GM12878 (cell line): ENCODE measurements around the gene GNPDA2. TPM values are rescaled to one million over a fixed set of nuclear protein-coding genes. Genes with fewer than 3 reads are reported as not detected.

Experiments
- ATAC-seq: fragments of 200-7000 bp; cut with Tn5 transposase; 3 replicates; pipeline ENCODE4 v1.9.1; 2020; ENCODE audit warnings: mild to moderate bottlenecking, moderate library complexity
- BruUV-seq: library from RNA; stranded (reverse); fragments of 400-500 nt; replicated peaks from 2 replicates; lab custom pipeline; 2021; lab: Mats Ljungman, UMichigan
- CTCF ChIA-PET: fragments of 300-600 bp; sonication (Branson Sonifier 250); formaldehyde crosslinking; extraction: SDS; loops from one replicate; lab custom pipeline; 2021; ENCODE audit warnings: inconsistent platforms; lab: Yijun Ruan, JAX
- POLR2A ChIA-PET: fragments of 350-600 bp; formaldehyde crosslinking; extraction: SDS; loops from one replicate; lab custom pipeline; 2021; ENCODE audit warnings: inconsistent platforms; lab: Charles Lee
- RAD21 ChIA-PET: fragments of 300-600 bp; sonication (Branson Sonifier 250); formaldehyde crosslinking; loops from one replicate; lab custom pipeline; 2023; ENCODE audit warnings: antibody characterized with exemption; ENCODE audit not compliant: unreplicated experiment; lab: Charles Lee
- SMC1A ChIA-PET: fragments of 300-600 bp; sonication (Branson Sonifier 250); formaldehyde crosslinking; loops from one replicate; lab custom pipeline; 2023; ENCODE audit not compliant: unreplicated experiment, uncharacterized antibody; lab: Charles Lee
- DNase-seq: peaks from one replicate; pipeline ENCODE4 v3.0.0-alpha.2; 2011; ENCODE audit warnings: low read depth, low spot score
- FAIRE-seq: peaks from 3 replicates; lab custom pipeline; 2011; peaks lifted over from hg19 to GRCh38; lab: Jason Lieb, UNC
- H2AFZ ChIP-seq: 2 replicates; pipeline ENCODE4 v1.6.0; 2011; ENCODE audit warnings: low read depth, low read length, control low read depth; ENCODE audit not compliant: control insufficient read depth
- H3K27ac ChIP-seq: 2 replicates; pipeline ENCODE4 v1.5.1; 2011; ENCODE audit warnings: control low read depth; ENCODE audit not compliant: control insufficient read depth, insufficient read depth
- H3K27me3 ChIP-seq, 2 experiments: replicated peaks in 1 of 2; 2 replicates each; pipeline versions ENCODE4 v1.6.0 to v1.6.1; 2011; ENCODE audit warnings: low read length in 1 of 2; ENCODE audit not compliant: control insufficient read depth in 2 of 2, insufficient read depth in 2 of 2
- H3K36me3 ChIP-seq, 2 experiments: 2 replicates each; pipeline ENCODE4 v1.5.1; 2011; ENCODE audit warnings: low read length in 1 of 2; ENCODE audit not compliant: control insufficient read depth in 2 of 2, insufficient read depth in 2 of 2
- H3K4me1 ChIP-seq: 2 replicates; pipeline ENCODE4 v1.6.1; 2011; ENCODE audit warnings: mild to moderate bottlenecking, low read length, moderate library complexity, mixed read lengths; ENCODE audit not compliant: control insufficient read depth, insufficient read depth
- H3K4me2 ChIP-seq: 2 replicates; pipeline ENCODE4 v1.6.0; 2011; ENCODE audit warnings: control low read depth; ENCODE audit not compliant: control insufficient read depth, insufficient read depth
- H3K4me3 ChIP-seq: fragments of 200-600 bp; sonication (generic); 2 replicates; pipeline ENCODE4 v1.5.1; 2016
- H3K79me2 ChIP-seq: 2 replicates; pipeline ENCODE4 v1.6.0; 2011; ENCODE audit warnings: low read length; ENCODE audit not compliant: control insufficient read depth, insufficient read depth
- H3K9ac ChIP-seq: 2 replicates; pipeline ENCODE4 v1.8.0; 2011; ENCODE audit warnings: low read length, control low read depth, mixed read lengths; ENCODE audit not compliant: control insufficient read depth, insufficient read depth
- H3K9me3 ChIP-seq: replicated peaks from 3 replicates; pipeline ENCODE4 v1.5.1; 2011; ENCODE audit warnings: mild to moderate bottlenecking, low read length; ENCODE audit not compliant: control insufficient read depth, insufficient read depth
- H4K20me1 ChIP-seq: 2 replicates; pipeline ENCODE4 v1.6.0; 2011; ENCODE audit not compliant: control insufficient read depth, insufficient read depth
- CBX5 ChIP-seq: sonication (generic); IDR thresholded peaks from 2 replicates; pipeline ENCODE4 v1.6.1; 2016; ENCODE audit warnings: low read depth, moderate library complexity, mild to moderate bottlenecking, inconsistent platforms
- CHD4 ChIP-seq: fragments of 200-600 bp; sonication (generic); IDR thresholded peaks from 2 replicates; pipeline ENCODE4 v1.6.1; 2016; ENCODE audit warnings: mild to moderate bottlenecking
- EP300 ChIP-seq, 2 experiments: fragments of 150-350 bp in 1 of 2; IDR thresholded peaks; 2 replicates each; pipeline ENCODE4 v1.6.1; 2011 to 2012; ENCODE audit warnings: low read depth in 2 of 2, low read length in 2 of 2, borderline replicate concordance in 1 of 2, improper control_type of control experiment in 1 of 2, inconsistent platforms in 1 of 2; ENCODE audit not compliant: control insufficient read depth in 1 of 2
- FOS ChIP-seq: IDR thresholded peaks from 3 replicates; pipeline ENCODE4 v1.6.1; 2011; ENCODE audit warnings: borderline replicate concordance; ENCODE audit not compliant: insufficient read length; ENCODE audit errors: extremely low read depth
- FOXM1 ChIP-seq: IDR thresholded peaks from 2 replicates; pipeline ENCODE4 v1.6.1; 2012; ENCODE audit warnings: low read depth, mild to moderate bottlenecking, inconsistent platforms, low read length, moderate library complexity
- GATAD2B ChIP-seq: fragments of 450-650 bp; conservative IDR thresholded peaks from 2 replicates; pipeline ENCODE4 v1.6.1; 2017; ENCODE audit warnings: low read depth, mild to moderate bottlenecking, moderate library complexity
- POLR2A ChIP-seq: IDR thresholded peaks from 2 replicates; pipeline ENCODE4 v1.6.1; 2011; ENCODE audit warnings: low read depth, mild to moderate bottlenecking, low read length
- SUZ12 ChIP-seq: fragments of 200-600 bp; sonication (generic); IDR thresholded peaks from one replicate; pipeline ENCODE4 v1.6.1; 2018; ENCODE audit warnings: antibody characterized with exemption, mild to moderate bottlenecking; ENCODE audit not compliant: unreplicated experiment
- WRNIP1 ChIP-seq: IDR thresholded peaks from 2 replicates; pipeline ENCODE4 v1.6.1; 2011; ENCODE audit warnings: low read depth, low read length, improper control_type of control experiment, borderline replicate concordance
- ZBED1 ChIP-seq: IDR thresholded peaks from 2 replicates; pipeline ENCODE4 v1.6.1; 2016; ENCODE audit warnings: borderline replicate concordance
- WGBS: methylation state at CpG from one replicate; pipeline ENCODE4 v1.1.6; 2016; ENCODE audit warnings: low lambda C conversion rate; ENCODE audit not compliant: insufficient replicate concordance, insufficient coverage; ENCODE audit errors: missing lambda C conversion rate; 5-methylcytosine and 5-hydroxymethylcytosine counted together
- in situ Hi-C: fragments of 300-500 bp; cut with MboI; formaldehyde crosslinking; loops from 9 replicates; pipeline ENCODE4 v1.14.3; 2018; ENCODE audit warnings: mixed read lengths
- intact Hi-C: fragments of 100-400 bp; cut with micrococcal nuclease; formaldehyde crosslinking; loops from one replicate; pipeline ENCODE4 v1.14.2; 2022; ENCODE audit not compliant: unreplicated experiment
- polyA plus RNA-seq, 11 experiments: library from polyadenylated mRNA; depleted of rRNA in 4 of 11; unstranded in 6 of 11; stranded (reverse) in 5 of 11; fragments of >200 nt; fragmentation: Nextera tagmentation in 4 of 11; fragmentation: Illumina TruSeq in 1 of 11; extraction: Ambion mirVana in 4 of 11; extraction: Trizol in 1 of 11; gene quantifications; 1 replicate in 1 of 11; 2 replicates in 10 of 11; pipeline versions ENCODE4 v1.2.1 to v1.2.3, GENCODE V29; 2011 to 2016; ENCODE audit warnings: inconsistent platforms in 2 of 11, missing spikeins in 2 of 11, low read depth in 1 of 11
- total RNA-seq, 4 experiments: library from RNA; depleted of rRNA in 3 of 4; stranded (reverse); fragments of >200 nt in 3 of 4; fragmentation: Illumina TruSeq in 1 of 4; extraction: Trizol in 1 of 4; gene quantifications; 2 replicates each; pipeline versions ENCODE4 v1.2.1 to v1.2.3, GENCODE V29; 2013 to 2021
- TF ChIP-seq, protein P1 (sequence below): fragments of 450-650 bp; conservative IDR thresholded peaks from 2 replicates; pipeline ENCODE4 v1.6.1; 2017; ENCODE audit warnings: mild to moderate bottlenecking, moderate library complexity
- TF ChIP-seq, protein P2 (sequence below): fragments of 450-650 bp; IDR thresholded peaks from 2 replicates; pipeline ENCODE4 v1.6.1; 2016; ENCODE audit warnings: mild to moderate bottlenecking
- TF ChIP-seq, protein P3 (sequence below): fragments of 450-650 bp; IDR thresholded peaks from 2 replicates; pipeline ENCODE4 v1.6.1; 2017; ENCODE audit warnings: mild to moderate bottlenecking, moderate library complexity

GNPDA2 gene
- total and polyA plus RNA-seq, 10 of the 15 experiments (the other 5 are each of a cell fraction or from before 2014, with no cell fraction given), result 16.7 to 45.8 (median 23.8) TPM

- in situ Hi-C loops, result no loop called here
- H3K36me3 ChIP-seq, result no peaks in the 10 kb centered on the region
- POLR2A ChIA-PET, result no interaction called here
- BruUV-seq, result no TSS peak
- no peaks in the 10 kb centered on the region for H4K20me1 ChIP-seq
- no peak overlapping the region for H3K4me3 ChIP-seq
- intact Hi-C loops, result no loop called here
- H3K79me2 ChIP-seq, result no peaks in the 10 kb centered on the region
- no peak for DNase-seq
- H3K4me2 ChIP-seq, result no peak overlapping the region
- CTCF ChIA-PET, result no interaction called here
- H3K27ac ChIP-seq, result no peak overlapping the region
- no peaks in the 10 kb centered on the region for H3K4me1 ChIP-seq
- no peak overlapping the region for H2AFZ ChIP-seq
- RAD21 ChIA-PET, result no interaction called here
- TF ChIP-seq FOXM1 (no peak), EP300 (IDR thresholded peaks at IDR 0.05; ENCODE audit: borderline replicate concordance in 1 of 2, control insufficient read depth in 1 of 2, low read depth in 2 of 2, low read length in 2 of 2) (no peak), CBX5 (no peak), POLR2A (no peak), GATAD2B (no peak), FOS (no peak), ZBED1 (no peak), CHD4 (no peak), SUZ12 (no peak), WRNIP1 (no peak)
- TF ChIP-seq, protein P1, sequence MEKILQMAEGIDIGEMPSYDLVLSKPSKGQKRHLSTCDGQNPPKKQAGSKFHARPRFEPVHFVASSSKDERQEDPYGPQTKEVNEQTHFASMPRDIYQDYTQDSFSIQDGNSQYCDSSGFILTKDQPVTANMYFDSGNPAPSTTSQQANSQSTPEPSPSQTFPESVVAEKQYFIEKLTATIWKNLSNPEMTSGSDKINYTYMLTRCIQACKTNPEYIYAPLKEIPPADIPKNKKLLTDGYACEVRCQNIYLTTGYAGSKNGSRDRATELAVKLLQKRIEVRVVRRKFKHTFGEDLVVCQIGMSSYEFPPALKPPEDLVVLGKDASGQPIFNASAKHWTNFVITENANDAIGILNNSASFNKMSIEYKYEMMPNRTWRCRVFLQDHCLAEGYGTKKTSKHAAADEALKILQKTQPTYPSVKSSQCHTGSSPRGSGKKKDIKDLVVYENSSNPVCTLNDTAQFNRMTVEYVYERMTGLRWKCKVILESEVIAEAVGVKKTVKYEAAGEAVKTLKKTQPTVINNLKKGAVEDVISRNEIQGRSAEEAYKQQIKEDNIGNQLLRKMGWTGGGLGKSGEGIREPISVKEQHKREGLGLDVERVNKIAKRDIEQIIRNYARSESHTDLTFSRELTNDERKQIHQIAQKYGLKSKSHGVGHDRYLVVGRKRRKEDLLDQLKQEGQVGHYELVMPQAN, result no peak
- TF ChIP-seq, protein P2, sequence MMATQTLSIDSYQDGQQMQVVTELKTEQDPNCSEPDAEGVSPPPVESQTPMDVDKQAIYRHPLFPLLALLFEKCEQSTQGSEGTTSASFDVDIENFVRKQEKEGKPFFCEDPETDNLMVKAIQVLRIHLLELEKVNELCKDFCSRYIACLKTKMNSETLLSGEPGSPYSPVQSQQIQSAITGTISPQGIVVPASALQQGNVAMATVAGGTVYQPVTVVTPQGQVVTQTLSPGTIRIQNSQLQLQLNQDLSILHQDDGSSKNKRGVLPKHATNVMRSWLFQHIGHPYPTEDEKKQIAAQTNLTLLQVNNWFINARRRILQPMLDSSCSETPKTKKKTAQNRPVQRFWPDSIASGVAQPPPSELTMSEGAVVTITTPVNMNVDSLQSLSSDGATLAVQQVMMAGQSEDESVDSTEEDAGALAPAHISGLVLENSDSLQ, result no peak
- TF ChIP-seq, protein P3, sequence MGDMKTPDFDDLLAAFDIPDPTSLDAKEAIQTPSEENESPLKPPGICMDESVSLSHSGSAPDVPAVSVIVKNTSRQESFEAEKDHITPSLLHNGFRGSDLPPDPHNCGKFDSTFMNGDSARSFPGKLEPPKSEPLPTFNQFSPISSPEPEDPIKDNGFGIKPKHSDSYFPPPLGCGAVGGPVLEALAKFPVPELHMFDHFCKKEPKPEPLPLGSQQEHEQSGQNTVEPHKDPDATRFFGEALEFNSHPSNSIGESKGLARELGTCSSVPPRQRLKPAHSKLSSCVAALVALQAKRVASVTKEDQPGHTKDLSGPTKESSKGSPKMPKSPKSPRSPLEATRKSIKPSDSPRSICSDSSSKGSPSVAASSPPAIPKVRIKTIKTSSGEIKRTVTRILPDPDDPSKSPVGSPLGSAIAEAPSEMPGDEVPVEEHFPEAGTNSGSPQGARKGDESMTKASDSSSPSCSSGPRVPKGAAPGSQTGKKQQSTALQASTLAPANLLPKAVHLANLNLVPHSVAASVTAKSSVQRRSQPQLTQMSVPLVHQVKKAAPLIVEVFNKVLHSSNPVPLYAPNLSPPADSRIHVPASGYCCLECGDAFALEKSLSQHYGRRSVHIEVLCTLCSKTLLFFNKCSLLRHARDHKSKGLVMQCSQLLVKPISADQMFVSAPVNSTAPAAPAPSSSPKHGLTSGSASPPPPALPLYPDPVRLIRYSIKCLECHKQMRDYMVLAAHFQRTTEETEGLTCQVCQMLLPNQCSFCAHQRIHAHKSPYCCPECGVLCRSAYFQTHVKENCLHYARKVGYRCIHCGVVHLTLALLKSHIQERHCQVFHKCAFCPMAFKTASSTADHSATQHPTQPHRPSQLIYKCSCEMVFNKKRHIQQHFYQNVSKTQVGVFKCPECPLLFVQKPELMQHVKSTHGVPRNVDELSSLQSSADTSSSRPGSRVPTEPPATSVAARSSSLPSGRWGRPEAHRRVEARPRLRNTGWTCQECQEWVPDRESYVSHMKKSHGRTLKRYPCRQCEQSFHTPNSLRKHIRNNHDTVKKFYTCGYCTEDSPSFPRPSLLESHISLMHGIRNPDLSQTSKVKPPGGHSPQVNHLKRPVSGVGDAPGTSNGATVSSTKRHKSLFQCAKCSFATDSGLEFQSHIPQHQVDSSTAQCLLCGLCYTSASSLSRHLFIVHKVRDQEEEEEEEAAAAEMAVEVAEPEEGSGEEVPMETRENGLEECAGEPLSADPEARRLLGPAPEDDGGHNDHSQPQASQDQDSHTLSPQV, result no peak
- no peak for FAIRE-seq
- H3K9me3 ChIP-seq, result no peaks in the 10 kb centered on the region
- 60% methylated on average over 4 of the region's 4 CpGs for WGBS
- ATAC-seq, result no peak
- 0 out of 4 replicates have a peak, but pooled peaks cover 0 to 2% of the 10 kb centered on the region in 2 experiments for H3K27me3 ChIP-seq
- SMC1A ChIA-PET, result interaction anchor here (1.4 kb wide), 1 partner anchor 7 kb away, joined by 3 read pairs; no protein-coding TSS in a partner anchor
- no peak overlapping the region for H3K9ac ChIP-seq
Measured at GRCh38 chr4:44670506-44671199, 55.7 kb downstream of the GNPDA2 start.
